ENCODE results near the gene RB1. TPM values are rescaled to one million over a fixed set of nuclear protein-coding genes. Genes with fewer than 3 reads are reported as not detected.

The RB1 gene
- total RNA-seq, 1 experiment from 2014 or later = 18.8 TPM

DNA sequence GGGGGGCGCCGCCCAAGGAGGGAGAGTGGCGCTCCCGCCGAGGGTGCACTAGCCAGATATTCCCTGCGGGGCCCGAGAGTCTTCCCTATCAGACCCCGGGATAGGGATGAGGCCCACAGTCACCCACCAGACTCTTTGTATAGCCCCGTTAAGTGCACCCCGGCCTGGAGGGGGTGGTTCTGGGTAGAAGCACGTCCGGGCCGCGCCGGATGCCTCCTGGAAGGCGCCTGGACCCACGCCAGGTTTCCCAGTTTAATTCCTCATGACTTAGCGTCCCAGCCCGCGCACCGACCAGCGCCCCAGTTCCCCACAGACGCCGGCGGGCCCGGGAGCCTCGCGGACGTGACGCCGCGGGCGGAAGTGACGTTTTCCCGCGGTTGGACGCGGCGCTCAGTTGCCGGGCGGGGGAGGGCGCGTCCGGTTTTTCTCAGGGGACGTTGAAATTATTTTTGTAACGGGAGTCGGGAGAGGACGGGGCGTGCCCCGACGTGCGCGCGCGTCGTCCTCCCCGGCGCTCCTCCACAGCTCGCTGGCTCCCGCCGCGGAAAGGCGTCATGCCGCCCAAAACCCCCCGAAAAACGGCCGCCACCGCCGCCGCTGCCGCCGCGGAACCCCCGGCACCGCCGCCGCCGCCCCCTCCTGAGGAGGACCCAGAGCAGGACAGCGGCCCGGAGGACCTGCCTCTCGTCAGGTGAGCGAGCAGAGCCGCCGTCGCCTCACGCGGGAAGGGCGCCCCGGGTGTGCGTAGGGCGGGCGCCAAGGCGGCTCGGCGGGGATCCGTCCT lies at the start of gene RB1 (continued):
- TF ChIP-seq, protein P1, sequence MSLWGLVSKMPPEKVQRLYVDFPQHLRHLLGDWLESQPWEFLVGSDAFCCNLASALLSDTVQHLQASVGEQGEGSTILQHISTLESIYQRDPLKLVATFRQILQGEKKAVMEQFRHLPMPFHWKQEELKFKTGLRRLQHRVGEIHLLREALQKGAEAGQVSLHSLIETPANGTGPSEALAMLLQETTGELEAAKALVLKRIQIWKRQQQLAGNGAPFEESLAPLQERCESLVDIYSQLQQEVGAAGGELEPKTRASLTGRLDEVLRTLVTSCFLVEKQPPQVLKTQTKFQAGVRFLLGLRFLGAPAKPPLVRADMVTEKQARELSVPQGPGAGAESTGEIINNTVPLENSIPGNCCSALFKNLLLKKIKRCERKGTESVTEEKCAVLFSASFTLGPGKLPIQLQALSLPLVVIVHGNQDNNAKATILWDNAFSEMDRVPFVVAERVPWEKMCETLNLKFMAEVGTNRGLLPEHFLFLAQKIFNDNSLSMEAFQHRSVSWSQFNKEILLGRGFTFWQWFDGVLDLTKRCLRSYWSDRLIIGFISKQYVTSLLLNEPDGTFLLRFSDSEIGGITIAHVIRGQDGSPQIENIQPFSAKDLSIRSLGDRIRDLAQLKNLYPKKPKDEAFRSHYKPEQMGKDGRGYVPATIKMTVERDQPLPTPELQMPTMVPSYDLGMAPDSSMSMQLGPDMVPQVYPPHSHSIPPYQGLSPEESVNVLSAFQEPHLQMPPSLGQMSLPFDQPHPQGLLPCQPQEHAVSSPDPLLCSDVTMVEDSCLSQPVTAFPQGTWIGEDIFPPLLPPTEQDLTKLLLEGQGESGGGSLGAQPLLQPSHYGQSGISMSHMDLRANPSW (CRISPR knock-in tag; conservative IDR thresholded peaks at IDR 0.05; ENCODE audit: low read depth) = 0 out of 2 replicates have a peak, but pooled peaks have one; percentile 74
- TF ChIP-seq, protein P2, sequence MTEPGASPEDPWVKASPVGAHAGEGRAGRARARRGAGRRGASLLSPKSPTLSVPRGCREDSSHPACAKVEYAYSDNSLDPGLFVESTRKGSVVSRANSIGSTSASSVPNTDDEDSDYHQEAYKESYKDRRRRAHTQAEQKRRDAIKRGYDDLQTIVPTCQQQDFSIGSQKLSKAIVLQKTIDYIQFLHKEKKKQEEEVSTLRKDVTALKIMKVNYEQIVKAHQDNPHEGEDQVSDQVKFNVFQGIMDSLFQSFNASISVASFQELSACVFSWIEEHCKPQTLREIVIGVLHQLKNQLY (CRISPR knock-in tag; IDR thresholded peaks at IDR 0.05) = no peak
- TF ChIP-seq, protein P3, sequence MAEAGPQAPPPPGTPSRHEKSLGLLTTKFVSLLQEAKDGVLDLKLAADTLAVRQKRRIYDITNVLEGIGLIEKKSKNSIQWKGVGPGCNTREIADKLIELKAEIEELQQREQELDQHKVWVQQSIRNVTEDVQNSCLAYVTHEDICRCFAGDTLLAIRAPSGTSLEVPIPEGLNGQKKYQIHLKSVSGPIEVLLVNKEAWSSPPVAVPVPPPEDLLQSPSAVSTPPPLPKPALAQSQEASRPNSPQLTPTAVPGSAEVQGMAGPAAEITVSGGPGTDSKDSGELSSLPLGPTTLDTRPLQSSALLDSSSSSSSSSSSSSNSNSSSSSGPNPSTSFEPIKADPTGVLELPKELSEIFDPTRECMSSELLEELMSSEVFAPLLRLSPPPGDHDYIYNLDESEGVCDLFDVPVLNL (CRISPR knock-in tag; IDR thresholded peaks at IDR 0.05; ENCODE audit: borderline replicate concordance, low read depth) = peak; percentile 45; the same call in 1 of the 2 replicates
- TF ChIP-seq ETV6 (CRISPR knock-in tag; IDR thresholded peaks at IDR 0.05) (0 out of 2 replicates have a peak, but pooled peaks have one; percentile 16), ZNF317 (CRISPR knock-in tag; IDR thresholded peaks at IDR 0.05; ENCODE audit: borderline replicate concordance, low read depth) (no peak), ESRRA (CRISPR knock-in tag; IDR thresholded peaks at IDR 0.05; ENCODE audit: borderline replicate concordance) (no peak), ZNF416 (CRISPR knock-in tag; IDR thresholded peaks at IDR 0.05) (no peak), PRRX2 (CRISPR knock-in tag; IDR thresholded peaks at IDR 0.05) (no peak), GABPB1 (CRISPR knock-in tag; IDR thresholded peaks at IDR 0.05) (peak; percentile 81), MXD4 (CRISPR knock-in tag; IDR thresholded peaks at IDR 0.05; ENCODE audit: borderline replicate concordance) (no peak), ZNF121 (CRISPR knock-in tag; IDR thresholded peaks at IDR 0.05) (no peak), SP1 (CRISPR knock-in tag; conservative IDR thresholded peaks at IDR 0.05) (peak; percentile 75; the same call in 1 of the 2 replicates), CREM (CRISPR knock-in tag; IDR thresholded peaks at IDR 0.05) (peak; percentile 95), OVOL2 (CRISPR knock-in tag; IDR thresholded peaks at IDR 0.05; ENCODE audit: borderline replicate concordance) (no peak), SMAD3 (CRISPR knock-in tag; IDR thresholded peaks at IDR 0.05; ENCODE audit: borderline replicate concordance) (0 out of 2 replicates have a peak, but pooled peaks have one; percentile 24), ZNF232 (CRISPR knock-in tag; IDR thresholded peaks at IDR 0.05) (no peak)
- TF ChIP-seq, protein P4, sequence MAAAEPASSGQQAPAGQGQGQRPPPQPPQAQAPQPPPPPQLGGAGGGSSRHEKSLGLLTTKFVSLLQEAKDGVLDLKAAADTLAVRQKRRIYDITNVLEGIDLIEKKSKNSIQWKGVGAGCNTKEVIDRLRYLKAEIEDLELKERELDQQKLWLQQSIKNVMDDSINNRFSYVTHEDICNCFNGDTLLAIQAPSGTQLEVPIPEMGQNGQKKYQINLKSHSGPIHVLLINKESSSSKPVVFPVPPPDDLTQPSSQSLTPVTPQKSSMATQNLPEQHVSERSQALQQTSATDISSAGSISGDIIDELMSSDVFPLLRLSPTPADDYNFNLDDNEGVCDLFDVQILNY (CRISPR knock-in tag; IDR thresholded peaks at IDR 0.05) = peak; percentile 91; the same call in 1 of the 2 replicates
- TF ChIP-seq, protein P5, sequence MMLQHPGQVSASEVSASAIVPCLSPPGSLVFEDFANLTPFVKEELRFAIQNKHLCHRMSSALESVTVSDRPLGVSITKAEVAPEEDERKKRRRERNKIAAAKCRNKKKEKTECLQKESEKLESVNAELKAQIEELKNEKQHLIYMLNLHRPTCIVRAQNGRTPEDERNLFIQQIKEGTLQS (CRISPR knock-in tag; conservative IDR thresholded peaks at IDR 0.05) = no peak

DNA sequence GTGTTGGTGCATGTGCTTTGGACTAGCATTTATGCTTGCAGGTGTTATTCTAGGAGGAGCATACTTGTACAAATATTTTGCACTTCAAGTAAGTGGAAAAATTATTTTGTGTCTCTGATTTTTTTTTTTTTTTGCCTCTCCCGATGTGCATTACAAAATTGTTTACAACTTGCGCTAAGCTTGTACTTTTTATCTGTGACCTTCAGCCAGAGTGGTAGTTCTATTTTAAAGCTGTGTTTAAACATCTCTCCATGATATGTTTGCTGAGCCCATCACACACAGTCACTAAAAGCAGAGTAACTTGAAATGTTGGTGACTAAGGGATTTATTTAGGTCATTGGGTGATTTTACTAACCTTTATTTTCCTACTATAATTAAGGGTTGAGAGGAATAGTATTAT lies 49.7 kb upstream of the RB1 start:
- CTCF ChIA-PET = no interaction called here
- H3K9me3 Mint-ChIP-seq = no peaks in the 10 kb centered on the region
- H3K27me3 Mint-ChIP-seq (ENCODE audit: low read depth) = no peaks in the 10 kb centered on the region
- POLR2A ChIA-PET = no interaction called here
- H3K36me3 Mint-ChIP-seq = peaks cover 38% of the 10 kb centered on the region
- H3K27ac Mint-ChIP-seq = no peak overlapping the region
- no peaks in the 10 kb centered on the region; the same call in 1 of the 2 replicates for H3K4me1 Mint-ChIP-seq
- DNase-seq (ENCODE audit: low spot score) (no peak), ATAC-seq (no peak)
- H3K4me3 Mint-ChIP-seq = no peak overlapping the region
- TF ChIP-seq, protein P6, sequence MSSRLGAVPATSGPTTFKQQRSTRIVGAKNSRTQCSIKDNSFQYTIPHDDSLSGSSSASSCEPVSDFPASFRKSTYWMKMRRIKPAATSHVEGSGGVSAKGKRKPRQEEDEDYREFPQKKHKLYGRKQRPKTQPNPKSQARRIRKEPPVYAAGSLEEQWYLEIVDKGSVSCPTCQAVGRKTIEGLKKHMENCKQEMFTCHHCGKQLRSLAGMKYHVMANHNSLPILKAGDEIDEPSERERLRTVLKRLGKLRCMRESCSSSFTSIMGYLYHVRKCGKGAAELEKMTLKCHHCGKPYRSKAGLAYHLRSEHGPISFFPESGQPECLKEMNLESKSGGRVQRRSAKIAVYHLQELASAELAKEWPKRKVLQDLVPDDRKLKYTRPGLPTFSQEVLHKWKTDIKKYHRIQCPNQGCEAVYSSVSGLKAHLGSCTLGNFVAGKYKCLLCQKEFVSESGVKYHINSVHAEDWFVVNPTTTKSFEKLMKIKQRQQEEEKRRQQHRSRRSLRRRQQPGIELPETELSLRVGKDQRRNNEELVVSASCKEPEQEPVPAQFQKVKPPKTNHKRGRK (CRISPR knock-in tag; IDR thresholded peaks at IDR 0.05; ENCODE audit: borderline replicate concordance) = no peak
- TF ChIP-seq, protein P7, sequence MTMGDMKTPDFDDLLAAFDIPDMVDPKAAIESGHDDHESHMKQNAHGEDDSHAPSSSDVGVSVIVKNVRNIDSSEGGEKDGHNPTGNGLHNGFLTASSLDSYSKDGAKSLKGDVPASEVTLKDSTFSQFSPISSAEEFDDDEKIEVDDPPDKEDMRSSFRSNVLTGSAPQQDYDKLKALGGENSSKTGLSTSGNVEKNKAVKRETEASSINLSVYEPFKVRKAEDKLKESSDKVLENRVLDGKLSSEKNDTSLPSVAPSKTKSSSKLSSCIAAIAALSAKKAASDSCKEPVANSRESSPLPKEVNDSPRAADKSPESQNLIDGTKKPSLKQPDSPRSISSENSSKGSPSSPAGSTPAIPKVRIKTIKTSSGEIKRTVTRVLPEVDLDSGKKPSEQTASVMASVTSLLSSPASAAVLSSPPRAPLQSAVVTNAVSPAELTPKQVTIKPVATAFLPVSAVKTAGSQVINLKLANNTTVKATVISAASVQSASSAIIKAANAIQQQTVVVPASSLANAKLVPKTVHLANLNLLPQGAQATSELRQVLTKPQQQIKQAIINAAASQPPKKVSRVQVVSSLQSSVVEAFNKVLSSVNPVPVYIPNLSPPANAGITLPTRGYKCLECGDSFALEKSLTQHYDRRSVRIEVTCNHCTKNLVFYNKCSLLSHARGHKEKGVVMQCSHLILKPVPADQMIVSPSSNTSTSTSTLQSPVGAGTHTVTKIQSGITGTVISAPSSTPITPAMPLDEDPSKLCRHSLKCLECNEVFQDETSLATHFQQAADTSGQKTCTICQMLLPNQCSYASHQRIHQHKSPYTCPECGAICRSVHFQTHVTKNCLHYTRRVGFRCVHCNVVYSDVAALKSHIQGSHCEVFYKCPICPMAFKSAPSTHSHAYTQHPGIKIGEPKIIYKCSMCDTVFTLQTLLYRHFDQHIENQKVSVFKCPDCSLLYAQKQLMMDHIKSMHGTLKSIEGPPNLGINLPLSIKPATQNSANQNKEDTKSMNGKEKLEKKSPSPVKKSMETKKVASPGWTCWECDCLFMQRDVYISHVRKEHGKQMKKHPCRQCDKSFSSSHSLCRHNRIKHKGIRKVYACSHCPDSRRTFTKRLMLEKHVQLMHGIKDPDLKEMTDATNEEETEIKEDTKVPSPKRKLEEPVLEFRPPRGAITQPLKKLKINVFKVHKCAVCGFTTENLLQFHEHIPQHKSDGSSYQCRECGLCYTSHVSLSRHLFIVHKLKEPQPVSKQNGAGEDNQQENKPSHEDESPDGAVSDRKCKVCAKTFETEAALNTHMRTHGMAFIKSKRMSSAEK (CRISPR knock-in tag; IDR thresholded peaks at IDR 0.05; ENCODE audit: borderline replicate concordance) = no peak
- no peak for TF ChIP-seq NR1H2 (CRISPR knock-in tag; IDR thresholded peaks at IDR 0.05)
- no peak for TF ChIP-seq RORB (CRISPR knock-in tag; IDR thresholded peaks at IDR 0.05)
- no peak for TF ChIP-seq TEAD1 (CRISPR knock-in tag; IDR thresholded peaks at IDR 0.05)
- TF ChIP-seq CBFB (CRISPR knock-in tag; IDR thresholded peaks at IDR 0.05; ENCODE audit: low read depth) = no peak
- TF ChIP-seq, protein P8, sequence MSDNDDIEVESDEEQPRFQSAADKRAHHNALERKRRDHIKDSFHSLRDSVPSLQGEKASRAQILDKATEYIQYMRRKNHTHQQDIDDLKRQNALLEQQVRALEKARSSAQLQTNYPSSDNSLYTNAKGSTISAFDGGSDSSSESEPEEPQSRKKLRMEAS (CRISPR knock-in tag; IDR thresholded peaks at IDR 0.05) = no peak
